Stimulated activated CD8-positive, alpha-beta memory T cell treated with anti-CD3 and anti-CD28 coated beads, Interleukin-15, amount 100 ng/mL, for 1 hour (primary cell): Measurements from ENCODE around the gene RHOF.

Experiments
- DNase-seq: peaks from one replicate; pipeline ENCODE4 v3.0.0-alpha.2; 2020; ENCODE audit warnings: low read depth

RHOF gene, protein sequence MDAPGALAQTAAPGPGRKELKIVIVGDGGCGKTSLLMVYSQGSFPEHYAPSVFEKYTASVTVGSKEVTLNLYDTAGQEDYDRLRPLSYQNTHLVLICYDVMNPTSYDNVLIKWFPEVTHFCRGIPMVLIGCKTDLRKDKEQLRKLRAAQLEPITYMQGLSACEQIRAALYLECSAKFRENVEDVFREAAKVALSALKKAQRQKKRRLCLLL

DNA sequence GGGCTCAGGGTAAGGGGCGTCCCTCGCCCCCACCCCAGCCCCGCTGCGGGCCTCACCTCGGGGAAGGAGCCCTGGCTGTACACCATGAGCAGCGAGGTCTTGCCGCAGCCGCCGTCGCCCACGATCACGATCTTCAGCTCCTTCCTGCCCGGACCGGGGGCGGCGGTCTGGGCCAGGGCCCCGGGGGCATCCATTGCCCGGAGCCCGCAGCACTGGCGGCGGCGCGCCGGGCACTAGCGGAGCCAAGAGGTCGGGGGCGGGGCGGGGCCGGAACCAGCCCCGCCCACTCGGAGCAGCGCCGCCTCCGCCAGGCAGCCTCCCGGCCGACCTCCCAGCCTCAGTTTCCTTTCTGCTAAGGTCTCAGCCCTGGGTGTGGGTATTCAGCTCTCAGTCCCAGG is at the start of gene RHOF:
TSS of gene RHOF (minus strand) at position 249 of the 398 bp plus-strand sequence. CDS start at position 194, 55 bp downstream.
- DNase-seq = no peak

DNA sequence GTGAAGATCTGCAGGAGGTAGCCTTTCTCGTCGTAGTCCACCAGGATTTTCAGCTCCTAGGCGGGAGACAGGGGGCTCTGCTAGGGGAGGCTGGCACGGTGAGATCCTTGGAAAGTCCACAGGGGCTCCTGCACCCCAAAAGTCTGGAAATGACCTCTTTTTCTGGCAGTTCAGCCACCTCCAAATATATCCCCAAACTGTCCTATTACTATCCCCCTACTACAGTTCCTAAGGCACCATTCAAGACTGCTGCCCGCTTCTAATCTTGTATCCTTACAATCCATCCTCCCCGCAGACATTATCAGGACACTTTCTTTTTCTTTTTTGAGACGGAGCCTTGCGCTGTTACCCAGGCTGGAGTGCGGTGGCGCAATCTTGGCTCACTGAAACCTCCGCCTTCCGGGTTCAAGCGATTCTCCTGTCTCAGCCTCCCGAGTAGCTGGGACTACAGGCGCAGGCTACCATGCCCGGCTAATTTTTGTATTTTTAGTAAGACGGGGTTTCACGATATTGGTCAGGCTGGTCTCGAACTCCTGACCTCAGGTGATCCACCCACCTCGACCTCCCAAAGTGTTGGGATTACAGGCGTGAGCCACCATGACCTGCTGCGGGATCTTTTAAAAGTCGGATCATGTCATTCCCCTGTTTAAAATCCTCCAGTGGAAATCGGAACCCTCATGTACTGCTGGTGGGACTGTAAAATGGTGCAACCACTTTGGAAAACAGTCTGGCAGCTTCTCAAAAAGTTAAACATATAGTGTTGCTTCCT is 46.7 kb upstream of the RHOF start:
- DNase-seq = no peak

DNA sequence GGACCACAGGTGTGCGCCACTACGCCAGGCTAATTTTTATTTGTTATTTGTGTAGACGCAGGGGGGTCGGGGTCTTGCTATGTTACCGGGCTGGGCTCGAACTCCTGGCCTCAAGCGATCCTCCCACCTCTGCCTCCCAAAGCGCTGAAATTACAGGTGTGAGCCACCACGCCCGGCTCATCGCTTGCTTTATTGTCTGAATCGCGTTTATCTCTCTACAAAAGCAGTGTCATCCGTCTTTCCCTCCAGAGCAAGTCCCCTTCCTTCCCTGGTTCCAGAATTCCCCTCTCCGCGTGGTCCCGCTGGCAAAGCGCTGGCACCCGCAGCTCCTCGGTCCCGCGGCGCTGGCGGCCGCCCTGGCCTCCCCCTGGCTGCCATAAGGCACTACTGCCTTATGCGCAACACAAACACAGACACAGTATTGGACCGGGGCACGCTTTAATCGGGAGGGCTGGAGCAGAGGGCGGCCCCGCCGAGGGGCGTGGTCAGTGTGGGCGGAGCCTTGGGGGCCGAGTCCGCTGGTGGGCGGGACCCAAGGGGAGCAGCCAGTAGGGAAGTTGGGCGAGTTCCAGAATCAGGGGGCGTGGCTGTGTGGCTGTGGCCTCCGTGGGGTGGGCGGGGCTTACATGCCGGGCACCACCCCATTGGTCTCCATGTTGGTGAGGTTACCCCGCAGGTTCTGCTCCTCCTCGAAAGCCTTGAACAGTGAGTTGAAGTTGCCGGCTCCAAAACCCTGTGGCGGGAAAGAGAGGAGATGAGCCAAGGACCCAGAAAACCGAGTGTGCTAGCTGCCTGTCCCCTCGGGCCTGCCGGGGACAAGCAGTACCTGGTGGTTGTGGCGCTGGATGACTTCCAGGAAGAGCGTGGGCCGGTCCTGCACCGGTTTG is 45.9 kb upstream of the RHOF start:
- DNase-seq = peak; percentile 99

DNA sequence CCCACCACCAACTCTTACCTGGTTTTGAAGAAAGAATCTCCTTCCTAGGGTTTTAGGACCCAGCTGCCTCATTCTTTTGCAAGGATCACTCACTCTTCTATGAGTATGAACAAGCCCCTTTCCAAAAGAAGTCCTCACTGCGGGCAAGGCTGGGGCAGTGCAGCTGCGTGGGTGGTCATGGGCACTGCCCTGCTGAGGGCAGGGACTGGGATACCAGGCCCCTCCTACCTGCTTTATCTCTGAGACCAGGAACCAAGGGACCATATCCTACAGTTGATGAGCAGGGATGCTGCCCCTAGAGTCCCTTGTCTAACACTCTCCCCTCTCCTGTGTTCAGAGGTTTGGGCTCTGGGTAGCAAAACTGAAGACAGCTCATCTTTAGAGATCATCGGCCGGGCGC is 44.6 kb upstream of the RHOF start:
- DNase-seq = no peak

DNA sequence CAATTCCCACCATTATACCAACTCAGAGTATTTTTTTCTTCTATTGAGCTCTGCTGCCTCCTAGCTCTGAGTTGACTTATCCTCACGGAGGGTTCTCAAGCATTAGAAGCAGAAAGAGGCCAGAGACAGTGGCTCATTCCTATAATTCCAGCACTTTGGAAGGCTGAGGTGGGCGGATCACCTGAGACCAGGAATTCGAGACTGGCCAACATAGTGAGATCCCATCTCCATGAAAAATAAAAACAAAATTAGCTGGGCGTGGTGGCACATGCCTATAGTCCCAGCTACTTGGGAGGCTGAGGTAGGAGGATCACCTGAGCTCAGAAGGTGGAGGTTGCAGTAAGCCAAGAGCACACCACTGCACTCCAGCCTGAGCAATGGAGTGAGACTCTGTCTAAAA is 44.2 kb upstream of the RHOF start:
- DNase-seq = no peak

DNA sequence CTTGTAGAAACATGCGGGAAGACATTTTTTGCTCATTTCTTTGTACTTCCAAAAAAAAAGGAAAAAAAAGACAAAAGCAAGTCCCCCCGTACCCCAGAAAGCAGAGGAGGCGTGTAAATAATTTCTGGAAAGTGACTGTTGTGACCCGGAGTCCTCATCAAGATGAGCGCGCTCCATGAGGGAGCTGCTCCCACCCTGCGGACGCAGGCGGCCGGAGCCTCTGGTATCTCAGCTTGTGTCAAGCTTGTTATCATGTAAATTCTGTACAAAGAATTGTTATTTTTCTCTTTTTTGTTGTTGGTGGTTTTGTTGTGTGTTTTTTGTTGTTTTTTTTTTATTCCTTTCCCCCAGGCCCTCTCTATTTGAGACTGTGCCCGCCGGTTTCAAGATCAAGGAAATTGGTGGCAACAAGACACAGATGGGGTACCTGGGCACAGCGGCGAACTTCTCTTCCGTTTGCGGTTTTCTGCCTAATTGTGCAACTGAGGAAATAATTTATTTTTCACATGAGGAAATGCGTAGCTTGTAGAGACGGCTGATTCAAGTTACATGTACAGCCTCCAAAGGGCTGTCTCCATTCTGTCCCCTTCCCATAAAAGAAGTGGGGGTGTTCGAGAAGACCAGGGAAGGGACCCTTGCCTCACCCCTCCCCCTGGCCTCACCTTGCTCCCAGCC is 38.2 kb upstream of the RHOF start:
- no peak for DNase-seq

DNA sequence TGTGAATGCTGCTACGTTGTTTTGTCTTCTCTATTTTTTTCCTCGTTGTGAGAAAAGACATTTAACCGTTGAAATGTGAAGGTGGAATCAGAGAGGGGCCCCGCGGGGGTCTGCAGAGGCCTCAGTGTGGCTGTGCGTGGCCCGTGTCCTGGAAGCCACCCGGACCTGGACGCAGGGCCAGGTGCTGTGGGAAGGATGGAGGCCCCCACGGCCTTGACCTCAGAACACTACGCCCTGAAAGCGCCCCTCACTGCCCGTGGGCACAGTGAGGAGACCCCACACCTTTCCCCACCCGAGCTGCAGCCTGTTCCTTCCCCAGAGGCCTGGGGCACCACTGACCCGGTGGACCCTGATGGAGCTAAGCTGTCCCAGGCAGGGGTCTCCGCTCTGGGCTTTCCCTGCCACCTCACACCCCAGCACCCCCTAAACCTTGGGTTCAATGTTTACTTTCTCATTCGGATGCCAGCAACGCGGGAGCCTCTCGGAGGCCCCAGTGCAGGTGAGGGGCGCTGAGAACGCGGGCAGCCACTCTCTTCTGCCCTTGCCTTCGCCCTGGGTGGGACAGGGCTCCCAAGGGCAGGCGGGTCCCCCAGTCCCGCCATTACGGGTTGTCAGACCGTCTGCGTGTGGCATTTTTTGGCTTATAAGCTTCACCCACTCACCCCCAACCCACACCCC is 37.2 kb upstream of the RHOF start:
- DNase-seq = no peak

DNA sequence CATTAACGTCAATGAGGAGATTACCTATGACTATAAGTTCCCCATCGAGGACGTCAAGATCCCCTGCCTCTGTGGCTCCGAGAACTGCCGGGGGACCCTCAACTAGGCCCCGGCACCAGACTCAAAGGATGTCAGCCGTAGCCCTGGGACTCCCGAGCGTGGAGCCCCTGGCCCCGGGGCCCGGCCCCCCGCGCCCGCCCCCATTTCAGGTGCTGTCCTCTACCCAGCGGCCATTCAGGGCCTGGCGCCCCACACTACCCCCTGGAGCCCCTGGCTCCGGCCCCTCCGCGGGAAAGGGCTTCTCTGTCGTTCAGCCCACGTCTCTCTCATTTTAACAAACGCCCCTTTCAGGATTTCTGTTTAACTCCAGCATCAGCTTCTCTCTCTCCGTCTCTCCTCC is 36.6 kb upstream of the RHOF start:
- no peak for DNase-seq

DNA sequence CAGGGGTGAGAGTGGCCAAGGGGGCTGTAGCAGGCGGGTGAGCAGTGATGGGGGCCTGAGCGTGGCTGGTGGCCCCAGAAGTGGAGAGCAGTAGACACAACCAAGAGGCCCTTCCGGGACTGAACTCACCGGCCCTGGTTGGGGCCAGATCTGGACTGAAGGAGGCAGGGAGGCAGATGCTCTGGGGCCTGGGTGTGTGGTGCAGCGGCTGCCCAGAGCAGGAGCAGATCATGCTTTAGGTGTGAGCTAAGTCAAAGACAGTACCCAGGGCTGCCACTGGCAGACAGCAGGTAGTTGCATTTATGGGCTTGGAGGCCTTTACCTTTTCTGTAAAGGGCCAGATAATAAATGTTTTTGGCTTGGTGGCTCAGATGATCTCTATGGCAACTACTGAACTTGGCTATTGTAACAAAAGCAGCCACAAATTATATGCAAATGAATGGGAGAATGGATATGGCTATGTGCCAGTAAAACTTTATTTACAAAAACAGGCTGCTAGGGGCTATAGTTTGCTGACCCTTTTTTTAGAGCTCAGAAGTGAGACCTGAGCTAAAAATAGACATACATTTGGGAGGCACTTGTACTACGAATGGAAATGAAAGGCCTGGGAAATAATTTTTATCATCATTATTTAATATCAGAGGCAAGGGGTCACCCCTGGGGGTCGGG is 35.9 kb upstream of the RHOF start:
- no peak for DNase-seq

DNA sequence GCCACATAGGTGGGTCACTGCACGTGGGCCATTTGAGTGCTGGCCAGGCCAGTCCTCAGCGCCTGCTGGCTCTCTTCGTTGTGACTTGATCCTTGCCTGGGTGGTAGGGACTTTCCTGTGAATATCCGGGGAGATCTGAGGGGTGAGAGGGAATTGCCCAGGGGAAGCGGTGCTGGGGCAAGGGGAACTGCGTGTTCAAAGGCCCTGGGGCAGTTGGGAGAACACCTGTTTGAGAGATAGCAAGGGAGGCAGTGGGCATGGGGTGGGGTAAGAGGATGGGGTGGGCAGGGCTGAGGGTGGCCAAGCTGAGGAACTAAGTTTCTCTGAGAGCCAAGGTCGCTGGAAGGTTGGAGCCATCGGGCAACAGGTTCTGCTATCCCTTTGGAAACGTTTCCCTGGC is 35.3 kb upstream of the RHOF start:
- no peak for DNase-seq

DNA sequence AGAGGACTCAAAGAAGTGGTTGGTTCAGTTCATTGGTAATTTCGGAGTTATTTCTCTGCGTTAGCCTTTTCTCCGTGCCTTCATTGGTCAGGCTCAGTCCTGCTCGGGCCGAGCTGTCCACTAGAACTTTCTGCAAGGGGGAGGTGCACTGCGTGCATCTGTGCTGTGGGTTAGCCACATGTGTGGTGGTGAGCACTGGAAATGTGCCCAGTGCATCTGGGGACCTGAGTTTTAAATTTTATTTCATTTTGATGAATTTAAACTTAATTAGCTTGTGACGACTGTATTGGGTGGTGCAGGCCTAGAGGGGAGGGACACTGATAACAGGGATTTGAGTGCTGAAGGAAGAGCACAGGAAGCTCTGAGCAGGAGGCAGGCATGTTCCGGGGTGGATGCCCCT is 34.8 kb upstream of the RHOF start:
- no peak for DNase-seq

DNA sequence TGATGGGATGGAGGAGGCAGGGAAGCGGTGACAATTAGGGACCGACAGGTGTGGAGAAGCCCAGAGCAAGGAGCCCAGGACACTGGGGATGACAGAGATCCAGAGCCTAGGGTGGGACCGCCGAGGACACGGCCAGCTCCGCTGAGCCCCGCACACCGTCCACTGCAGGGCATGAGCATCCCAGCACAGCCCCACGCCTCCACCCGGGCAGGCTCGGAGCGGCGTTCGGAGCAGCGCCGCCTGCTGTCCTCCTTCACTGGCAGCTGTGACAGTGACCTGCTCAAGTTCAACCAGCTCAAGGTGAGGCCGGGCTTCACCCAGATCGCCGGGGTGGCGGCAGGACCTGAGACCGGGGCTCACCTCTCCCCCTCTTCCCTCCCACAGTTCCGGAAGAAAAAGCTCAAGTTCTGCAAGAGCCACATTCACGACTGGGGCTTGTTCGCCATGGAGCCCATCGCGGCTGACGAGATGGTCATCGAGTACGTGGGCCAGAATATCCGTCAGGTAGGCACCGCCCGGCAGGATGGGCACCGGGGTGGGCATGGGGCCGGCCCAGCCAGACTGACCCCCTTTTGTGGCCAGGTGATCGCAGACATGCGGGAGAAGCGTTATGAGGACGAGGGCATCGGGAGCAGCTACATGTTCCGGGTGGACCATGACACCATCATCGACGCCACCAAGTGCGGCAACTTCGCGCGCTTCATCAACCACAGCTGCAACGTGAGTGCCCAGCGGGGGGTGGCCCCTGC is 34.0 kb upstream of the RHOF start:
- DNase-seq = no peak

DNA sequence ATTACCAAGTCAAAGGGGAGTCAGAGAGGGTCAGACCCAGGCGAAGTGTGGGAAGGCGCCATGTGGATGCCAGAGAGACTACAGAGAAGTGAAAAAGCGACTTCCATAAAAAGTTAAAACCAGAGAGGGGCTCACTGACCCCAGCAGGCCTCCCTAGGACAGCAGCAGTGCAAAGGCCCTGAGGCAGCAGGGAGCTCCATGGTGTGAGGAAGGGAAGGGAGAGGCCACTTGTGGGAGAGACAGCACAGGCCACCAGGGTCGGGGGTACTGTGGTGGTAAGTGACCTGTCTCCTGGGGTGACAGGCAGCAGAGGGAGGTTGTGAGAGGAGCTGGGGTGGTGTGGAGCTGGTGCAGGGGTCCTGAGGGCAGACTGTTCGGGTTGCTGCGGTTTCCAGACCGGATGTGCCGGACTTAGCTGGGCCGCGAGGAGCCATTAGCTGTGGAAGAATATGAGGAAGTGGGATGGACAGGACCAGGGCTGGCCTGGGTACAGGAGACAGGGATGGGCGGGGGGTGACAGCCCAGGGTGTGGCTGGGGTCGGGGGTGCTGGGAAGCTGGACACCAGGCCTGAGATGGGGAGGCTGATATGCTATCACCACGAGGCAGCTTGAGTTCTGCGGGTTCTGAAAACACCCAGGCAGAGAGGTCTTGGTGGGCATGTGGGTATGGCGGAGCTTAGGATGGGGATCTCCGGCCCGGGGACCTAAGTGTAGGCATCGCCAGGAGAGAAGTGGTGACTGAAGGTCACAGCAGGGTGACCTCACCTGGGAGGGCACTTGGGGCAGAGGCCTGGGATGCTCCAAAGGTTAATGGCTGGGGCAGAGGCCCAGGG is 33.0 kb upstream of the RHOF start:
- DNase-seq = no peak

DNA sequence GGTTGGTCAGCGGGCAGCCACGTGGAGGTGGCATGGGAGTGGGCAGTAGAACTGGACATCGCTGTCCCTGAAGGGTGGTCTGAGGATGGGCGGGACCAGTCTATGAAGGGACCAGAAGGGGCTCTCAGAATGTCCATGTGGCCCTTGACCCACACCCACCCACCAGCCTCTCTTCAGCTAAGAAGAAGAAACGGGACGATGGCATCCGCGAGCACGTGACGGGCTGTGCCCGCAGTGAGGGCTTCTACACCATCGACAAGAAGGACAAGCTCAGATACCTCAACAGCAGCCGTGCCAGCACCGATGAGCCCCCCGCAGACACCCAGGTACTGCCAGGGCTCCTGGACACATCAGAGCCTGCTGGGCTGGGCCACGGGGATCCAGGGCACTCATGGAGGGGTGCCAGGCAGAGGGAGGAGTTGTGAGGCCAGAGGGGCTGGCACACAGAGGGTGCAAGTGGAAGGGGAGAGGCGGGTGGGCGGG is 31.6 kb upstream of the RHOF start:
- DNase-seq = no peak

DNA sequence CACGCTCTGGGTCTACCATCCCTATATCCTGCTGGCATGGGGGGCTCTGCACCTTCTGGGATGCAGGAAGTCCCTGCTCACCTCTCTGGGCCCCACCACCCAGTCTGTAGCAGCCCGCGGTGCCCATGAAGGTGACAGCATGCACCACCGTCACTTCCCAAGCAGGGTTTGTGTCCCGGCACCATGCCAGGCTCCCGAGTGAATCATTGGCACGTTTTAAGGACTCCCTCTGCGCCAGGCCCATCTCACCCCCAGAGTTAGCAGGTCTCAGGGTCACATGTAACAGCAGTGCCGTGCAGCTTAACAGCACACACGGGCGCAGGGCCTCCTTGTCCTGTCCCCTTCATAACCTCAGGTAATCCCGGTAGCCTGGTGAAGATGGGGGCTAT is 30.2 kb upstream of the RHOF start:
- no peak for DNase-seq

DNA sequence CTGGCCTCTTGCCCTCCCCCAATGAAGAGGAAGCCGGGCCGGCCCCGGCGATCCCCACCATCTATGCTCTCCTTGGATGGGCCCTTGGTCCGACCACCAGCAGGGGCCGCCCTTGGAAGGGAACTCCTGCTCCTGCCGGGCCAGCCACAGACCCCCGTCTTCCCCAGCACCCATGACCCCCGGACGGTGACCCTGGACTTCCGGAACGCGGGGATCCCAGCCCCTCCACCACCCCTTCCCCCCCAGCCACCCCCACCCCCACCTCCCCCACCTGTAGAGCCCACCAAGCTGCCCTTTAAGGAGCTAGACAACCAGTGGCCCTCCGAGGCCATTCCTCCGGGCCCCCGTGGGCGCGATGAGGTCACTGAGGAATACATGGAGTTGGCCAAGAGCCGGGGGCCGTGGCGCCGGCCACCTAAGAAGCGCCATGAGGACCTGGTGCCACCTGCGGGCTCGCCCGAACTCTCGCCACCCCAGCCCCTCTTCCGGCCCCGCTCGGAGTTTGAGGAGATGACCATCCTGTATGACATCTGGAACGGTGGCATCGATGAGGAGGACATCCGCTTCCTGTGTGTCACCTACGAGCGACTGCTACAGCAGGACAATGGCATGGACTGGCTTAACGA is 29.7 kb upstream of the RHOF start:
- no peak for DNase-seq

DNA sequence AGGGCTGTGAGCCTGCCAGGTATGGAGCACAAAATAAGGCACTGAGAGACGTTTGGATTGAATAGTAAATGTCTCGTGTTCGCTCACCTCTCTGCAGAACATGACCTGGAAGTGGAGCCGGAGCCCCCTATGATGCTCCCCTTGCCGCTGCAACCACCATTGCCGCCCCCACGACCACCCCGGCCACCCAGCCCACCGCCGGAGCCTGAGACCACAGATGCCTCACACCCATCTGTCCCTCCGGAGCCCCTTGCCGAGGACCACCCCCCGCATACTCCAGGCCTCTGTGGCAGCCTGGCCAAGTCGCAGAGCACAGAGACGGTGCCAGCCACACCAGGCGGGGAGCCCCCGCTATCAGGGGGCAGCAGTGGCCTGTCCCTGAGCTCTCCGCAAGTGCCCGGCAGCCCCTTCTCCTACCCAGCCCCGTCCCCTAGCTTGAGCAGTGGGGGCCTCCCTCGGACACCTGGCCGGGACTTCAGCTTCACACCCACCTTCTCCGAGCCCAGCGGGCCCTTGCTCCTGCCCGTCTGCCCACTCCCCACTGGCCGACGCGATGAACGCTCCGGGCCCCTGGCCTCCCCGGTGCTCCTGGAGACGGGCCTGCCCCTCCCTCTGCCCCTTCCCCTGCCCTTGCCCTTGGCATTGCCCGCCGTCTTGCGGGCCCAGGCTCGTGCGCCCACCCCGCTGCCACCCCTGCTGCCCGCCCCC is 29.1 kb upstream of the RHOF start:
- no peak for DNase-seq

DNA sequence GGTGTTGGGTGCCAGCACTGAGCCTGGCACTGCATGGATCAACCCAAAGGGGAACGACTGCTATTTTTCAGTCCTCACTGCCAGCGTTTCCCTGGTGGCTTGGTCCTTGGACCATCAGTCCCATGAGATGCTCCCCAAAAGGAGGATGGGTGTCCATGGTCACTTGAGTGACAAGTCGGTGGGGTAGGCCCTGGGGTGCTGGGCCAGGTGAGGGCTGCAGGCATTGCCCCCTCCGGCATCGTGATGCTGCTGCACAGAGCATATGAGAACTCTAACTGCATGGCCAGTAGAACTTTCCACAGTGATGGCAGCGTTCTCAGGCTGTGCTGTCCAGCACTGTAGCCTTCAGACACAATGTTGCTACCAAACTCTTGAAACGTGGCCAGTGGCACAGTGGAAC is 26.6 kb upstream of the RHOF start:
- DNase-seq = no peak
